ENCODE data around the gene MPDU1.

MPDU1 gene

GRCh38 chr17:7574176-7574953 is 9.3 kb upstream of the MPDU1 start:
- H3K9me3 ChIP-seq (ENCODE audit: insufficient read depth, low read length, severe bottlenecking): no peaks in the 10 kb centered on the region
- H3K9ac ChIP-seq (ENCODE audit: low read depth, low read length): peak overlapping the region; percentile 99
- no peaks in the 10 kb centered on the region for H3K27me3 ChIP-seq (ENCODE audit: insufficient read depth, low read length, poor library complexity)
- TF ChIP-seq EZH2 (IDR thresholded peaks at IDR 0.05; ENCODE audit: borderline replicate concordance, low read depth, low read length, severe bottlenecking) (no peak), CTCF (IDR thresholded peaks at IDR 0.05; ENCODE audit: borderline replicate concordance, extremely low read depth, low read length, poor library complexity, severe bottlenecking) (no peak)
- peaks cover 72% of the 10 kb centered on the region for H3K79me2 ChIP-seq (ENCODE audit: insufficient read depth, low read length)
- peak overlapping the region; percentile 84 for H3K4me2 ChIP-seq (ENCODE audit: insufficient read depth, low read length)
- ATAC-seq (ENCODE audit: insufficient read depth, low read depth) (no peak), DNase-seq (no peak)
- no peak overlapping the region for H2AFZ ChIP-seq (ENCODE audit: low read depth, low read length)
- H3K36me3 ChIP-seq (ENCODE audit: insufficient read depth, low read length): peaks cover 88% of the 10 kb centered on the region
- peak overlapping the region; percentile 41 for H3K27ac ChIP-seq (ENCODE audit: low read length)
- H3K4me1 ChIP-seq (ENCODE audit: insufficient read depth, low read length): peaks cover 72% of the 10 kb centered on the region
- H4K20me1 ChIP-seq (ENCODE audit: insufficient read depth, low read length): peaks cover 61% of the 10 kb centered on the region
- peak overlapping the region; percentile 70 for H3K4me3 ChIP-seq (ENCODE audit: low read depth in 1 of 2, low read length in 2 of 2)

DNA sequence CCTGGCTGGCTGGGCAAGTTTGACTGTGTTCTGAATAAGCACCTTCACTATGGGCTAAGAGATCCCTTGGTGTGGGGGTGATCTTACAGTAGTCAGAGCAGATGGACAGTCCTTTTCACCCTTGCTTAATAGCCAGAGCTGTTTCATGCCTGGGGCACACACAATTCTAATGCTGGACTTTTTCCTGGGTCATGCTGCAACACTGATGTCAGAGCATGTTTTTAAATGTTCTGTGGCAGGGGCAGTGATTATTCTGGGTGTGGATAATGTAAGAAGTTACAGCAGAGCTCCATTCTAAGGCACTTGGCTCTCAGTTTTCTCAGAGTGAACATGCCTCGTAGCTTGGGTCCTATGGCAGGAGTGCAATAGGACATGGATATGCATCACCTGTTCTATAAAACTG is 8.2 kb upstream of the MPDU1 start:
- no peak for ATAC-seq (ENCODE audit: insufficient read depth, low read depth)
- peaks cover 70% of the 10 kb centered on the region for H3K4me1 ChIP-seq (ENCODE audit: insufficient read depth, low read length)
- peaks cover 74% of the 10 kb centered on the region for H3K79me2 ChIP-seq (ENCODE audit: insufficient read depth, low read length)
- peak overlapping the region in 1 of 2 experiments; percentile 70; a peak in 1 of 4 replicates for H3K4me3 ChIP-seq (ENCODE audit: low read depth in 1 of 2, low read length in 2 of 2)
- peak overlapping the region; percentile 84 for H3K4me2 ChIP-seq (ENCODE audit: insufficient read depth, low read length)
- peaks cover 85% of the 10 kb centered on the region for H3K36me3 ChIP-seq (ENCODE audit: insufficient read depth, low read length)
- no peaks in the 10 kb centered on the region for H3K9me3 ChIP-seq (ENCODE audit: insufficient read depth, low read length, severe bottlenecking)
- H3K27ac ChIP-seq (ENCODE audit: low read length): peak overlapping the region; percentile 48; the same call in 1 of the 2 replicates
- no peak overlapping the region for H2AFZ ChIP-seq (ENCODE audit: low read depth, low read length)
- peak overlapping the region; percentile 99; the same call in 1 of the 2 replicates for H3K9ac ChIP-seq (ENCODE audit: low read depth, low read length)
- DNase-seq: no peak
- TF ChIP-seq EZH2 (IDR thresholded peaks at IDR 0.05; ENCODE audit: borderline replicate concordance, low read depth, low read length, severe bottlenecking) (no peak), CTCF (IDR thresholded peaks at IDR 0.05; ENCODE audit: borderline replicate concordance, extremely low read depth, low read length, poor library complexity, severe bottlenecking) (no peak)
- no peaks in the 10 kb centered on the region for H3K27me3 ChIP-seq (ENCODE audit: insufficient read depth, low read length, poor library complexity)
- H4K20me1 ChIP-seq (ENCODE audit: insufficient read depth, low read length): peaks cover 65% of the 10 kb centered on the region

GRCh38 chr17:7575959-7576358 is 7.7 kb upstream of the MPDU1 start:
- H3K4me2 ChIP-seq (ENCODE audit: insufficient read depth, low read length): peak overlapping the region; percentile 84

More at GRCh38 chr17:7575959-7576358, 7.7 kb upstream of the MPDU1 start:
- peaks cover 65% of the 10 kb centered on the region for H4K20me1 ChIP-seq (ENCODE audit: insufficient read depth, low read length)
- no peaks in the 10 kb centered on the region for H3K27me3 ChIP-seq (ENCODE audit: insufficient read depth, low read length, poor library complexity)
- no peak overlapping the region; a peak in 1 of 4 replicates for H3K4me3 ChIP-seq (ENCODE audit: low read depth in 1 of 2, low read length in 2 of 2)
- DNase-seq (no peak), ATAC-seq (ENCODE audit: insufficient read depth, low read depth) (no peak)
- no peak overlapping the region for H3K9ac ChIP-seq (ENCODE audit: low read depth, low read length)
- no peaks in the 10 kb centered on the region for H3K9me3 ChIP-seq (ENCODE audit: insufficient read depth, low read length, severe bottlenecking)
- peaks cover 66% of the 10 kb centered on the region for H3K4me1 ChIP-seq (ENCODE audit: insufficient read depth, low read length)
- peaks cover 72% of the 10 kb centered on the region for H3K79me2 ChIP-seq (ENCODE audit: insufficient read depth, low read length)
- H2AFZ ChIP-seq (ENCODE audit: low read depth, low read length): no peak overlapping the region
- TF ChIP-seq EZH2 (IDR thresholded peaks at IDR 0.05; ENCODE audit: borderline replicate concordance, low read depth, low read length, severe bottlenecking) (no peak), CTCF (IDR thresholded peaks at IDR 0.05; ENCODE audit: borderline replicate concordance, extremely low read depth, low read length, poor library complexity, severe bottlenecking) (no peak)
- H3K27ac ChIP-seq (ENCODE audit: low read length): no peak overlapping the region
- peaks cover 83% of the 10 kb centered on the region for H3K36me3 ChIP-seq (ENCODE audit: insufficient read depth, low read length)

Measured in DND-41 (cell line).